WTC11 (cell line): ENCODE data around the gene ZNF578. TPM values are rescaled to one million over a fixed set of nuclear protein-coding genes. Genes with fewer than 3 reads are reported as not detected.

Experiments
- ATAC-seq: fragments of 200-7000 bp; cut with Tn5 transposase; 2 replicates; pipeline ENCODE4 v1.10.0; 2021; ENCODE audit warnings: mild to moderate bottlenecking, moderate library complexity
- CTCF ChIA-PET: fragments of 300-600 bp; sonication (Branson Sonifier 250); formaldehyde crosslinking; loops from one replicate; lab custom pipeline; 2021; ENCODE audit warnings: antibody characterized with exemption; lab: Charles Lee
- POLR2A ChIA-PET: fragments of 350-600 bp; sonication (Branson Sonifier 250); formaldehyde crosslinking; loops from one replicate; lab custom pipeline; 2021; ENCODE audit warnings: antibody characterized with exemption; lab: Charles Lee
- DNase-seq: peaks from one replicate; pipeline ENCODE4 v3.0.0; 2021; ENCODE audit warnings: low spot score
- H3K27ac Mint-ChIP-seq: 2 replicates; pipeline ENCODE4 v1.8.0; 2021; ENCODE audit warnings: mixed read lengths
- H3K27me3 Mint-ChIP-seq: 2 replicates; pipeline ENCODE4 v1.8.0; 2021; ENCODE audit warnings: low read depth, mild to moderate bottlenecking, moderate library complexity, mixed read lengths
- H3K36me3 Mint-ChIP-seq: 2 replicates; pipeline ENCODE4 v1.8.0; 2021; ENCODE audit warnings: mixed read lengths
- H3K4me1 Mint-ChIP-seq: 2 replicates; pipeline ENCODE4 v1.8.0; 2022; ENCODE audit warnings: mixed read lengths
- H3K4me3 Mint-ChIP-seq: 2 replicates; pipeline ENCODE4 v1.8.0; 2021; ENCODE audit warnings: mild to moderate bottlenecking, moderate library complexity, mixed read lengths
- H3K9me3 Mint-ChIP-seq: 2 replicates; pipeline ENCODE4 v1.8.0; 2021; ENCODE audit warnings: mixed read lengths
- ATF3 ChIP-seq: sonication (generic); formaldehyde crosslinking; conservative IDR thresholded peaks from 2 replicates; pipeline ENCODE4 v1.8.1; 2022; ENCODE audit warnings: mild to moderate bottlenecking, missing genetic modification reagents
- E2F1 ChIP-seq: sonication (generic); formaldehyde crosslinking; IDR thresholded peaks from 2 replicates; pipeline ENCODE4 v1.8.0; 2022; ENCODE audit warnings: mild to moderate bottlenecking, missing genetic modification reagents
- ELF4 ChIP-seq: sonication (generic); formaldehyde crosslinking; IDR thresholded peaks from 2 replicates; pipeline ENCODE4 v1.8.1; 2022; ENCODE audit warnings: low read depth, mild to moderate bottlenecking, moderate library complexity, missing genetic modification reagents
- FOXP1 ChIP-seq: sonication (generic); formaldehyde crosslinking; IDR thresholded peaks from 2 replicates; pipeline ENCODE4 v1.8.0; 2022; ENCODE audit warnings: missing genetic modification reagents, mild to moderate bottlenecking, moderate library complexity, borderline replicate concordance
- GRHL2 ChIP-seq: fragments of 250-450 bp; sonication (Bioruptor Pico); IDR thresholded peaks from 2 replicates; pipeline ENCODE4 v1.8.0; 2022; ENCODE audit warnings: mild to moderate bottlenecking, moderate library complexity; ENCODE audit not compliant: insufficient replicate concordance, severe bottlenecking
- KAT7 ChIP-seq: sonication (generic); formaldehyde crosslinking; IDR thresholded peaks from 2 replicates; pipeline ENCODE4 v1.8.1; 2023; ENCODE audit warnings: missing genetic modification reagents, mild to moderate bottlenecking, borderline replicate concordance
- NFE2L1 ChIP-seq: sonication (generic); formaldehyde crosslinking; IDR thresholded peaks from 2 replicates; pipeline ENCODE4 v1.8.1; 2023; ENCODE audit warnings: missing genetic modification reagents
- PRRX2 ChIP-seq: fragments of 250-450 bp; sonication (Bioruptor Pico); IDR thresholded peaks from 2 replicates; pipeline ENCODE4 v1.8.0; 2021; ENCODE audit warnings: mild to moderate bottlenecking
- RELA ChIP-seq: sonication (generic); formaldehyde crosslinking; IDR thresholded peaks from 2 replicates; pipeline ENCODE4 v1.8.1; 2022; ENCODE audit warnings: missing genetic modification reagents, mild to moderate bottlenecking, borderline replicate concordance
- SMAD3 ChIP-seq: sonication (generic); formaldehyde crosslinking; IDR thresholded peaks from 2 replicates; pipeline ENCODE4 v1.8.0; 2022; ENCODE audit warnings: missing genetic modification reagents, mild to moderate bottlenecking, borderline replicate concordance
- ZNF121 ChIP-seq: sonication (generic); formaldehyde crosslinking; IDR thresholded peaks from 2 replicates; pipeline ENCODE4 v1.8.0; 2023; ENCODE audit warnings: missing genetic modification reagents
- ZNF416 ChIP-seq: fragments of 250-450 bp; sonication (Bioruptor Pico); IDR thresholded peaks from 2 replicates; pipeline ENCODE4 v1.9.0; 2021; ENCODE audit warnings: mild to moderate bottlenecking, inconsistent platforms
- ZNF423 ChIP-seq: fragments of 250-450 bp; sonication (Bioruptor Pico); IDR thresholded peaks from 2 replicates; pipeline ENCODE4 v2.1.2; 2022; ENCODE audit warnings: mild to moderate bottlenecking, moderate library complexity
- total RNA-seq: library from RNA; stranded (reverse); gene quantifications from 3 replicates; pipeline ENCODE4 v1.2.3, GENCODE V29; 2021
- TF ChIP-seq, protein P1 (sequence below): sonication (generic); formaldehyde crosslinking; IDR thresholded peaks from 2 replicates; pipeline ENCODE4 v1.8.1; 2022; ENCODE audit warnings: low read depth, mild to moderate bottlenecking, moderate library complexity, missing genetic modification reagents, borderline replicate concordance
- TF ChIP-seq, protein P2 (sequence below): fragments of 200-600 bp; IDR thresholded peaks from 2 replicates; pipeline ENCODE4 v1.8.0; 2022; ENCODE audit warnings: antibody characterized with exemption
- TF ChIP-seq, protein P3 (sequence below): sonication (generic); formaldehyde crosslinking; IDR thresholded peaks from 2 replicates; pipeline ENCODE4 v1.8.1; 2022; ENCODE audit warnings: low read depth, missing genetic modification reagents, borderline replicate concordance

Gene ZNF578
- total RNA-seq, 1 experiment from 2014 or later: 26.6 TPM

DNA sequence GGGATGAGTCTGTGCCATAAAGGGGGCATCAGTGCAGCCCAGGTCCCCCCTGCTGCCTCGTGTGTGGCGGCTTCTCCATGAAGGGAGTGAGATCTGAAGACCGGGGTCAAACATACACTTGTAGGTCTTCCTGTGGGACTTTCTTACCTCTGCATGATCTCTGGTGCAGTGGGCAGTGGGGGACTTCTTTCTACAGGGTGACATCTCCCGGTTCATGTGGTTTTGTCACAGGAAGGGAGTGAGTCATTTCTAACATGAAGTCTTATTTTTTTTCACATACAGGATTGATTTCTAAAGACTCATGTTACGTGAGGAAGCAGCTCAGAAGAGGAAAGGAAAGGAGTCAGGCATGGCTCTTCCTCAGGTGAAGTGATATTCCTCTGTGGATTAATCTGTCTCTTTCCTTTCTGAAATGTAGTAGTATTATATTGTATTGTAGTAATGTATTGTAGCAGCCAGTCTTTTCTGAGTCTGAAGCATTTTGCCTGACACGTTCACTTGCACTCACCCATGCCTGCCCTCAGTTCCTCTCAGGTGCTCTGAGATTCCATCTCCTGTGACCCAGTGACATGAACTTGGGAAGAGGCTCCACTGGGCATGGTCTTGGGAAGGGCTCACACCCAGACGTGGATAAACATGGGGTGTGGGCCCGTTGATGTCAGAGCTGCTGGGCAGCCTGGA, 89.8 kb downstream of the ZNF578 start:
- Mint-ChIP-seq H3K4me1 (peaks cover 11% of the 10 kb centered on the region; the same call in 1 of the 2 replicates), H3K4me3 (no peak overlapping the region), H3K27me3 (no peaks in the 10 kb centered on the region), H3K27ac (no peak overlapping the region; the same call in 1 of the 2 replicates), H3K9me3 (no peaks in the 10 kb centered on the region), H3K36me3 (peaks cover 41% of the 10 kb centered on the region)
- CTCF ChIA-PET: no interaction called here
- TF ChIP-seq ZNF121 (CRISPR knock-in tag) (no peak), NFE2L1 (CRISPR knock-in tag) (no peak), ZNF423 (CRISPR knock-in tag) (no peak), SMAD3 (CRISPR knock-in tag) (no peak), KAT7 (CRISPR knock-in tag) (no peak), E2F1 (CRISPR knock-in tag) (no peak), GRHL2 (CRISPR knock-in tag) (no peak), PRRX2 (CRISPR knock-in tag) (no peak), FOXP1 (CRISPR knock-in tag) (no peak)
- TF ChIP-seq, protein P1, sequence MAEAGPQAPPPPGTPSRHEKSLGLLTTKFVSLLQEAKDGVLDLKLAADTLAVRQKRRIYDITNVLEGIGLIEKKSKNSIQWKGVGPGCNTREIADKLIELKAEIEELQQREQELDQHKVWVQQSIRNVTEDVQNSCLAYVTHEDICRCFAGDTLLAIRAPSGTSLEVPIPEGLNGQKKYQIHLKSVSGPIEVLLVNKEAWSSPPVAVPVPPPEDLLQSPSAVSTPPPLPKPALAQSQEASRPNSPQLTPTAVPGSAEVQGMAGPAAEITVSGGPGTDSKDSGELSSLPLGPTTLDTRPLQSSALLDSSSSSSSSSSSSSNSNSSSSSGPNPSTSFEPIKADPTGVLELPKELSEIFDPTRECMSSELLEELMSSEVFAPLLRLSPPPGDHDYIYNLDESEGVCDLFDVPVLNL: no peak
- TF ChIP-seq, protein P2, sequence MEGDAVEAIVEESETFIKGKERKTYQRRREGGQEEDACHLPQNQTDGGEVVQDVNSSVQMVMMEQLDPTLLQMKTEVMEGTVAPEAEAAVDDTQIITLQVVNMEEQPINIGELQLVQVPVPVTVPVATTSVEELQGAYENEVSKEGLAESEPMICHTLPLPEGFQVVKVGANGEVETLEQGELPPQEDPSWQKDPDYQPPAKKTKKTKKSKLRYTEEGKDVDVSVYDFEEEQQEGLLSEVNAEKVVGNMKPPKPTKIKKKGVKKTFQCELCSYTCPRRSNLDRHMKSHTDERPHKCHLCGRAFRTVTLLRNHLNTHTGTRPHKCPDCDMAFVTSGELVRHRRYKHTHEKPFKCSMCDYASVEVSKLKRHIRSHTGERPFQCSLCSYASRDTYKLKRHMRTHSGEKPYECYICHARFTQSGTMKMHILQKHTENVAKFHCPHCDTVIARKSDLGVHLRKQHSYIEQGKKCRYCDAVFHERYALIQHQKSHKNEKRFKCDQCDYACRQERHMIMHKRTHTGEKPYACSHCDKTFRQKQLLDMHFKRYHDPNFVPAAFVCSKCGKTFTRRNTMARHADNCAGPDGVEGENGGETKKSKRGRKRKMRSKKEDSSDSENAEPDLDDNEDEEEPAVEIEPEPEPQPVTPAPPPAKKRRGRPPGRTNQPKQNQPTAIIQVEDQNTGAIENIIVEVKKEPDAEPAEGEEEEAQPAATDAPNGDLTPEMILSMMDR: no peak
- POLR2A ChIA-PET: no interaction called here
- DNase-seq (no peak), ATAC-seq (no peak)

DNA sequence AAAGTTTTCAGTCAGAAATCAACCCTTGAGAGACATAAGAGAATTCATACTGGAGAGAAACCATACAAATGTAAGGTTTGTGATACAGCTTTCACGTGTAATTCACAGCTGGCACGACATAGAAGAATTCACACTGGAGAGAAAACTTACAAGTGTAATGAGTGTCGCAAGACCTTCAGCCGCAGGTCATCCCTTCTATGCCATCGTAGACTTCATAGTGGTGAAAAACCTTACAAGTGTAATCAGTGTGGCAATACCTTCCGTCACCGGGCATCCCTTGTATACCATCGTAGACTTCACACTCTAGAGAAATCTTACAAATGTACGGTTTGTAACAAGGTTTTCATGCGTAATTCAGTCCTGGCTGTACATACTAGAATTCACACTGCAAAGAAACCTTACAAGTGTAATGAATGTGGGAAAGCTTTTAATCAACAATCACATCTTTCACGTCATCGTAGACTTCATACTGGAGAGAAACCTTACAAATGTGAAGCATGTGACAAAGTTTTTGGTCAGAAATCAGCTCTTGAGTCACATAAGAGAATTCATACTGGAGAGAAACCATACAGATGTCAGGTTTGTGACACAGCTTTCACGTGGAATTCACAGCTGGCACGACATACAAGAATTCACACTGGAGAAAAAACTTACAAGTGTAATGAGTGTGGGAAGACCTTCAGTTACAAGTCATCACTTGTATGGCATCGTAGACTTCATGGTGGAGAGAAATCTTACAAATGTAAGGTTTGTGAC, 101.0 kb downstream of the ZNF578 start:
- CTCF ChIA-PET: no interaction called here
- H3K4me1 Mint-ChIP-seq: peaks cover 19% of the 10 kb centered on the region

More for the DNA sequence above, 101.0 kb downstream of the ZNF578 start:
- Mint-ChIP-seq H3K9me3 (peaks cover 44% of the 10 kb centered on the region), H3K36me3 (peaks cover 79% of the 10 kb centered on the region), H3K4me3 (no peak overlapping the region), H3K27ac (no peak overlapping the region), H3K27me3 (no peaks in the 10 kb centered on the region; the same call in 1 of the 2 replicates)
- TF ChIP-seq, protein P3, sequence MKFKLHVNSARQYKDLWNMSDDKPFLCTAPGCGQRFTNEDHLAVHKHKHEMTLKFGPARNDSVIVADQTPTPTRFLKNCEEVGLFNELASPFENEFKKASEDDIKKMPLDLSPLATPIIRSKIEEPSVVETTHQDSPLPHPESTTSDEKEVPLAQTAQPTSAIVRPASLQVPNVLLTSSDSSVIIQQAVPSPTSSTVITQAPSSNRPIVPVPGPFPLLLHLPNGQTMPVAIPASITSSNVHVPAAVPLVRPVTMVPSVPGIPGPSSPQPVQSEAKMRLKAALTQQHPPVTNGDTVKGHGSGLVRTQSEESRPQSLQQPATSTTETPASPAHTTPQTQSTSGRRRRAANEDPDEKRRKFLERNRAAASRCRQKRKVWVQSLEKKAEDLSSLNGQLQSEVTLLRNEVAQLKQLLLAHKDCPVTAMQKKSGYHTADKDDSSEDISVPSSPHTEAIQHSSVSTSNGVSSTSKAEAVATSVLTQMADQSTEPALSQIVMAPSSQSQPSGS (CRISPR knock-in tag): no peak
- TF ChIP-seq ELF4 (CRISPR knock-in tag) (no peak), RELA (no peak), ATF3 (no peak), ZNF416 (CRISPR knock-in tag) (no peak)
- TF ChIP-seq, all 79 proteins: peak for 0
- ATAC-seq (no peak), DNase-seq (no peak)
- POLR2A ChIA-PET: no interaction called here
